ENCODE data around the gene FOXP1.

DNA sequence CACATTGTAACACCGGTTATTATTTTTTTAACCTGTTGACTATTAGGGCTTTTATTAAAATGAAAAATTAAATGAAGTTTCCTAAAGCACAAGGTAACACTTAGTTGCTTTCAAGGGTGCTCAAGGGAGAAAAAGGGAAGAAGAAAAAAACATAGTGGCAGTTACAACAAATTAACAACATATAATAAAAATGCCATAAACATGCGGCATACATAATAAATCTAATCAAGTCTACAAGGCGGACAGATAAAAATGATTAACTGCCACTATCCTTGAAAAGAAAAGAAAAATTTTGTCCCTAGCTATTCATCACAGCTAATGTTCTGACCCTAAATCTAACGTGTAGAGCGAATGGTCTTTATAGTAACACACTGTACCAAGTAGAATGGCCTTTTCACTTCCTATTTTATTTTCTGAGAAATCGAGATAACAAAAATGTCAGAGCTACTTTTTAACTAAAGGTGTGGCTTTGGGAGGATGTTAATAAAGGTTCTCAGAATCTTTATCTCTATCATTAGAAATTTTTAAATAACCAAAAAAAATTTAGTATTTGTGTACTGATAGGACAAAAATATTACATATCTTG, 194.9 kb downstream of the FOXP1 start:
- TF ChIP-seq, protein P1, sequence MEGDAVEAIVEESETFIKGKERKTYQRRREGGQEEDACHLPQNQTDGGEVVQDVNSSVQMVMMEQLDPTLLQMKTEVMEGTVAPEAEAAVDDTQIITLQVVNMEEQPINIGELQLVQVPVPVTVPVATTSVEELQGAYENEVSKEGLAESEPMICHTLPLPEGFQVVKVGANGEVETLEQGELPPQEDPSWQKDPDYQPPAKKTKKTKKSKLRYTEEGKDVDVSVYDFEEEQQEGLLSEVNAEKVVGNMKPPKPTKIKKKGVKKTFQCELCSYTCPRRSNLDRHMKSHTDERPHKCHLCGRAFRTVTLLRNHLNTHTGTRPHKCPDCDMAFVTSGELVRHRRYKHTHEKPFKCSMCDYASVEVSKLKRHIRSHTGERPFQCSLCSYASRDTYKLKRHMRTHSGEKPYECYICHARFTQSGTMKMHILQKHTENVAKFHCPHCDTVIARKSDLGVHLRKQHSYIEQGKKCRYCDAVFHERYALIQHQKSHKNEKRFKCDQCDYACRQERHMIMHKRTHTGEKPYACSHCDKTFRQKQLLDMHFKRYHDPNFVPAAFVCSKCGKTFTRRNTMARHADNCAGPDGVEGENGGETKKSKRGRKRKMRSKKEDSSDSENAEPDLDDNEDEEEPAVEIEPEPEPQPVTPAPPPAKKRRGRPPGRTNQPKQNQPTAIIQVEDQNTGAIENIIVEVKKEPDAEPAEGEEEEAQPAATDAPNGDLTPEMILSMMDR (IDR thresholded peaks at IDR 0.05) = no peak
- no peak for TF ChIP-seq POLR2A (IDR thresholded peaks at IDR 0.05)
- TF ChIP-seq POLR2AphosphoS5 (IDR thresholded peaks at IDR 0.05) = no peak
